ENCODE results near the gene MAGI2.

The MAGI2 gene

DNA sequence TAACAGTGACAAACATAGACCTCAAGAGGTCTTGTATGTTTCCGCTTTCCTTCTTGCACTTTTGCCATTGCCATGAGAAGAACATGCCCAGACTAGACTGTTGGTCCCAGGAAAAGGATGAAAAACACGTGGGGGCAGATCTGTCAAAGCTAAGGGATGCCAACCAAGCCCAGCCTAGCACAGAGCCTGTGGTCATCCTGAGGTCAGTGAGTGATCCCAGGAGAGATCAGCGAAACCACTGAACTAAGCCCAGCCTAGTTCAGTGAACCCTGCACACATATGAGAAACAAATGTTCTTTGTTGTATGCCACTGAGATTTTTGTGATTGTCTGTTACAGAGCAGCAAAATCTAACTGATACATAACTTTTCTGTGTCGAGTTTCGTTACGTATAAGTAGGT, 718.8 kb downstream of the MAGI2 start:
- ChIA-PET CTCF (no interaction called here), POLR2A (ENCODE audit: low non-redundant PET) (no interaction called here)
- TF ChIP-seq, protein P1, sequence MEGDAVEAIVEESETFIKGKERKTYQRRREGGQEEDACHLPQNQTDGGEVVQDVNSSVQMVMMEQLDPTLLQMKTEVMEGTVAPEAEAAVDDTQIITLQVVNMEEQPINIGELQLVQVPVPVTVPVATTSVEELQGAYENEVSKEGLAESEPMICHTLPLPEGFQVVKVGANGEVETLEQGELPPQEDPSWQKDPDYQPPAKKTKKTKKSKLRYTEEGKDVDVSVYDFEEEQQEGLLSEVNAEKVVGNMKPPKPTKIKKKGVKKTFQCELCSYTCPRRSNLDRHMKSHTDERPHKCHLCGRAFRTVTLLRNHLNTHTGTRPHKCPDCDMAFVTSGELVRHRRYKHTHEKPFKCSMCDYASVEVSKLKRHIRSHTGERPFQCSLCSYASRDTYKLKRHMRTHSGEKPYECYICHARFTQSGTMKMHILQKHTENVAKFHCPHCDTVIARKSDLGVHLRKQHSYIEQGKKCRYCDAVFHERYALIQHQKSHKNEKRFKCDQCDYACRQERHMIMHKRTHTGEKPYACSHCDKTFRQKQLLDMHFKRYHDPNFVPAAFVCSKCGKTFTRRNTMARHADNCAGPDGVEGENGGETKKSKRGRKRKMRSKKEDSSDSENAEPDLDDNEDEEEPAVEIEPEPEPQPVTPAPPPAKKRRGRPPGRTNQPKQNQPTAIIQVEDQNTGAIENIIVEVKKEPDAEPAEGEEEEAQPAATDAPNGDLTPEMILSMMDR (conservative IDR thresholded peaks at IDR 0.05; ENCODE audit: low read depth) = no peak
- no peak overlapping the region for H3K27ac ChIP-seq
- no peak for DNase-seq (ENCODE audit: low spot score)

DNA sequence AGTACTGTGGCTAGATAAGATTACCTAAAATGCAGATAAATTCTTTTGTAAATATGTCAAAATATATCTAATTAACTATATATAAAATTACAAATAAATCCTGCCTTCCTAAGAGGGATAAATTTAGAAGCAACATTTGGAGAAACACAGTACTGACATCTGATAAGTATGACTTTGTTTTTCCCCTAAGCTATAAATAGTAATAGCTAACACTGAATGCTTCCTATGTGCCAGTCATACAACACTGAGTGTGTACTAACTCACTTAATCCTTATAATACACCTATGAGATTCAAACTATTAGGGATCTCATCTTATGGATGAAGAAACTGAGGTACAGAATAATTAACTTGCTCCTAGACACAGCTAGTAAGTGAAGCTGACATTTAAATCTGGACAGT, 733.4 kb downstream of the MAGI2 start:
- no peak overlapping the region for H3K27ac ChIP-seq
- TF ChIP-seq, protein P1 (conservative IDR thresholded peaks at IDR 0.05; ENCODE audit: low read depth) = no peak
- no peak for DNase-seq (ENCODE audit: low spot score)
- ChIA-PET CTCF (no interaction called here), POLR2A (ENCODE audit: low non-redundant PET) (no interaction called here)

DNA sequence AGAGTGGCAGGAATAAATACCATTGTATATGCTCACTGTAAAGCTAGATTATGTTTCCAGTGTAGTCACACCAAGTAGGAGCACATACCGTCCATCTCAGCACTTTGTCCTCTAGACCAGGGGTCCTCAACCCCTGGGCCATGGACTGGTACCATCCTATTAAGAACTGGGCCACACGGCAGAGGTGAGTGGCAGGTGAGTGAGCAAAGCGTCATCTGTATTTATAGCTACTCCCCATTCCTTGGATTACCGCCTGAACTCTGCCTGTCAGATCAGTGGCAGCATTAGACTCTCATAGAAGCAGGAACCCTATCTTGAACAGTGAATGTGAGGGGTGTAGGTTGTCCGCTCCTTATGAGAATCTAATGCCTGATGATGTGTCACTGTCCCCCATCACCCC, 735.3 kb downstream of the MAGI2 start:
- POLR2A ChIA-PET (ENCODE audit: low non-redundant PET) = interaction anchor here (0.7 kb wide), 1 partner anchor 217 kb away, joined by 3 read pairs; no protein-coding TSS in a partner anchor
- no peak for DNase-seq (ENCODE audit: low spot score)
- TF ChIP-seq, protein P1 (conservative IDR thresholded peaks at IDR 0.05; ENCODE audit: low read depth) = no peak
- no peak overlapping the region for H3K27ac ChIP-seq
- CTCF ChIA-PET = no interaction called here

DNA sequence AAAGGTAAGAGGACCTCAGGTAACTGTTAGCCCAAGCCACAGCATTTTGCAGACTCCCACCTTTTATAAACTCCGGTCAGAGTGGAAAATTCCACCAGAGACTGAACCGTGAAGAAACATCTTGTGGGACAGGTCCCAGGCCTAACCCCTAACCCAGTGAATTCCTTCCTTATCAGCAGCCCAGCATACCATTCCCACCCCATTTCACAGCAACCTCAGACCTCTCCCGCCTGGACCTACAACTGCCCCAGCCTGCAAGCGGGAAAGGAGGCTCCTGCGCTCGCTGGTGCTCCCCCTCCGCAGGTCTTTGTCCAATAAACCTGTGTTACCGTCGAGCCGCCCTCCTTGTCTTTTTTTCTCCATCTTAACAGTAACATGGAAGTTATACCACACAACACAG, 736.6 kb downstream of the MAGI2 start:
- ChIA-PET POLR2A (ENCODE audit: low non-redundant PET) (no interaction called here), CTCF (no interaction called here)
- TF ChIP-seq, protein P1 (conservative IDR thresholded peaks at IDR 0.05; ENCODE audit: low read depth) = no peak
- no peak for DNase-seq (ENCODE audit: low spot score)
- H3K27ac ChIP-seq = no peak overlapping the region

DNA sequence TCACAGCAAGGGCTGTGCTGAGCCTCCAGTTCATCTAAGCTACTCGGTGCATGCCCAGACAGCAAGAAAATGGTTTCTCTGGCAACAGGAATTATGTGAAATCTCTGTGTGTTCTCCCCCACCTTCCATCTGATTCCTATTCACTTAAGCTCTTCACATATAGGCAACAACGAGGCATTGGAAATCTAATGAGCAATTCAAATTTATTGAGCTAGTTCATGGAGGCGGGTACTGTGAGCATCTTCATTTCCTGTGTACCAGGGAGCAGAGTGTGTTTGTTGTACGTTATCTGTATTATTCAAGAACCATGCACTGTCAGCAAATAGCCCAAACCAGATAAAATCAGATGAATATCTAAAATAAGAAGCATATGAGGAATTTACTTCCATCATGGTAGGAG, 739.1 kb downstream of the MAGI2 start:
- POLR2A ChIA-PET (ENCODE audit: low non-redundant PET) = no interaction called here
- no peak overlapping the region for H3K27ac ChIP-seq
- CTCF ChIA-PET = no interaction called here
- TF ChIP-seq, protein P1 (conservative IDR thresholded peaks at IDR 0.05; ENCODE audit: low read depth) = no peak
- no peak for DNase-seq (ENCODE audit: low spot score)

DNA sequence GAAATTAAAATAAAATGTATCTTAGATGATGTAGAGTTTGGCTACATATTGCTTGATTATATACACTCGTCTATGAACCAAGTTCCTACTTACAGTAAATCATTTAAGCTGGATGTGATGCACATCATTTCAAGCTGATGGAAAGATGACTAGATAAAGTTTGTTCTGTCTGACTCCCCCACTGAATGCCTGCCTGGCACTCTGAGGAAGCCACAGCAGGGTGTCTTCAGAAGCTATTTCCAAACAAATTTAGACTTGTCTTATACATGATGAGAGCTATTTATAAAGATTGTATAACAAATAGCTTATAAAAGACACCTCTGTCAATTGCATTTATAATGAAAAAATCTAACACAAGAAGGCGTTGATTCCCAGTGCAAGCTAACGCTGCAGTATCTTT, 741.4 kb downstream of the MAGI2 start:
- POLR2A ChIA-PET (ENCODE audit: low non-redundant PET) = no interaction called here
- no peak for DNase-seq (ENCODE audit: low spot score)
- CTCF ChIA-PET = no interaction called here
- no peak overlapping the region for H3K27ac ChIP-seq
- TF ChIP-seq, protein P1 (conservative IDR thresholded peaks at IDR 0.05; ENCODE audit: low read depth) = no peak

DNA sequence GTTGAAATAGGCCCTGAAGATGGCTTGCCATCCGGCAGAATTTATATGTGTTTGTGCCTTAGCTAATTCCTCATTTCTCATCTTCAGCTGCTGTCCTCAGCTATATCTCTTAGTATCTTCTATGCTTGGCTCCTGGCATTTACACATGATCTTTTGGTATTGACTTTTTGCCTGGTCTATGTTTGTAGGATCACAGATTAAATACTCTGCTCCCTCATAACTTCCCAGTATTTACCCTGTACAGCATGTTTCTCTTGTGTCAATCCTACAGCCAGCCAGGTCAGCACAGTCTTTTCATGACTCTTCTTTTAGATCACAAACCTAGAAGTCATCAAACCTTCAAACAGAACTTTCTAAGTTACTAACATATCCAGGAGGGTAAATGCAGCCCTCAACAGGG, 743.8 kb downstream of the MAGI2 start:
- H3K27ac ChIP-seq = no peak overlapping the region
- TF ChIP-seq, protein P1 (conservative IDR thresholded peaks at IDR 0.05; ENCODE audit: low read depth) = no peak
- CTCF ChIA-PET = no interaction called here
- no peak for DNase-seq (ENCODE audit: low spot score)
- POLR2A ChIA-PET (ENCODE audit: low non-redundant PET) = no interaction called here
